Dedifferentiated amniotic fluid mesenchymal stem cell (primary cell): Measurements from ENCODE around the gene CBFA2T2.
"Not testable (repeated sequence)": the region's sequence is repeated elsewhere in the genome, so short reads cannot be mapped to it uniquely, and the experiment has no call there.

Experiments
- DNase-seq: peaks from one replicate; pipeline ENCODE4 v3.0.0-alpha.2; 2016; ENCODE audit errors: extremely low spot score

Gene CBFA2T2

GRCh38 chr20:33624399-33624798, 134.5 kb downstream of the CBFA2T2 start:
- no peak for DNase-seq

- DNase-seq = no peak
These were observed 136.3 kb downstream of the CBFA2T2 start for GRCh38 chr20:33626190-33626589.

- no peak for DNase-seq
These were observed 137.8 kb downstream of the CBFA2T2 start for GRCh38 chr20:33627577-33628216.

- no peak for DNase-seq
These were observed 139.6 kb downstream of the CBFA2T2 start for GRCh38 chr20:33629533-33629932.

- DNase-seq = no peak
These were observed 140.1 kb downstream of the CBFA2T2 start for GRCh38 chr20:33629979-33630378.

GRCh38 chr20:33630507-33630906, 140.6 kb downstream of the CBFA2T2 start:
- no peak for DNase-seq

GRCh38 chr20:33631910-33632309, 142.0 kb downstream of the CBFA2T2 start:
- not testable (repeated sequence) for DNase-seq

GRCh38 chr20:33635341-33635740, 145.4 kb downstream of the CBFA2T2 start:
- DNase-seq = no peak

GRCh38 chr20:33636776-33637175, 146.9 kb downstream of the CBFA2T2 start:
- DNase-seq = no peak

- DNase-seq = no peak
These were observed 150.4 kb downstream of the CBFA2T2 start for GRCh38 chr20:33640287-33640686.

- no peak for DNase-seq
These were observed 154.6 kb downstream of the CBFA2T2 start for GRCh38 chr20:33644313-33645071.

GRCh38 chr20:33645072-33645358, 155.1 kb downstream of the CBFA2T2 start:
- no peak for DNase-seq

- no peak for DNase-seq
These were observed 155.5 kb downstream of the CBFA2T2 start for GRCh38 chr20:33645396-33645795.

GRCh38 chr20:33646191-33646590, 156.3 kb downstream of the CBFA2T2 start:
- no peak for DNase-seq

- DNase-seq = not testable (repeated sequence)
These were observed 157.2 kb downstream of the CBFA2T2 start for GRCh38 chr20:33646959-33647602.

GRCh38 chr20:33647603-33648395, 157.9 kb downstream of the CBFA2T2 start:
- DNase-seq = no peak

GRCh38 chr20:33648396-33649004, 158.6 kb downstream of the CBFA2T2 start:
- DNase-seq = no peak

GRCh38 chr20:33649201-33649681, 159.3 kb downstream of the CBFA2T2 start:
- DNase-seq = no peak

GRCh38 chr20:33650111-33650752, 160.3 kb downstream of the CBFA2T2 start:
- DNase-seq = no peak

GRCh38 chr20:33650753-33651561, 161.1 kb downstream of the CBFA2T2 start:
- no peak for DNase-seq
